CD4-positive, alpha-beta T cell treated with Interleukin-4 for 4 hours (primary cell): ENCODE results near the gene PSENEN.
"Not testable (repeated sequence)": the region's sequence is repeated elsewhere in the genome, so short reads cannot be mapped to it uniquely, and the experiment has no call there.

Source experiments
- DNase-seq: peaks from one replicate; pipeline ENCODE4 v3.0.0-alpha.2; 2020

PSENEN gene

GRCh38 chr19:35790981-35791813, 45.7 kb downstream of the PSENEN start:
- DNase-seq = no peak

- no peak for DNase-seq
Observed at GRCh38 chr19:35791814-35792279, 46.4 kb downstream of the PSENEN start.

GRCh38 chr19:35792312-35792711, 46.9 kb downstream of the PSENEN start:
- no peak for DNase-seq

- no peak for DNase-seq
Observed at GRCh38 chr19:35792888-35793287, 47.4 kb downstream of the PSENEN start.

GRCh38 chr19:35793381-35794165, 48.1 kb downstream of the PSENEN start:
- no peak for DNase-seq

GRCh38 chr19:35795564-35795963, 50.1 kb downstream of the PSENEN start:
- not testable (repeated sequence) for DNase-seq
